Ammon's horn (tissue), 1 donor: ENCODE data around the gene MARF1.
"Not testable (repeated sequence)": the region's sequence is repeated elsewhere in the genome, so short reads cannot be mapped to it uniquely, and the experiment has no call there.

Source experiments
- DNase-seq: peaks from one replicate; pipeline ENCODE4 v3.0.0-alpha.2; 2016; ENCODE audit warnings: low spot score

Gene MARF1

GRCh38 chr16:15573274-15573895 lies 69.6 kb downstream of the MARF1 start:
- no peak for DNase-seq

- peak; percentile 32 for DNase-seq
Measured at GRCh38 chr16:15572329-15573001, 70.5 kb downstream of the MARF1 start.

- DNase-seq = no peak
Measured at GRCh38 chr16:15571557-15571956, 71.4 kb downstream of the MARF1 start.

- not testable (repeated sequence) for DNase-seq
Measured at GRCh38 chr16:15570666-15571065, 72.3 kb downstream of the MARF1 start.

- DNase-seq = no peak
Measured at GRCh38 chr16:15567823-15568222, 75.1 kb downstream of the MARF1 start.

DNA sequence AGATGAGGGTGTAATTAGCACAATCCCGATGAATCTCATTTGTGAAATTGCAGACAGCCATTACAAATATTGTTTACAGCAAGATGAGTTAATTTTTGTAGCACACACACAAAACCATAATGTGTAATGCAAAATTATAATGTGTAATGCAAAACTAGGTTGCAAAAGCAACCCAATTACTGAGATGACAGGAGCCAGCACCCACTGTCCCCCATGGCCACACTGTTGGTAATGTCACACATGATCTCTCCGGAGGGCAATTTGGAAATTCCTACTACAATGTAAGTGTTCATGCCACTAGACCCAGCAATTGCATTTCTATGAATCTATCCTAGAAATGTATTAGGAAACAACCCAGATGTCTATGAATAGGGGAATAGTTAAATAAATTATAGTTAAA lies 76.9 kb downstream of the MARF1 start:
- no peak for DNase-seq

DNA sequence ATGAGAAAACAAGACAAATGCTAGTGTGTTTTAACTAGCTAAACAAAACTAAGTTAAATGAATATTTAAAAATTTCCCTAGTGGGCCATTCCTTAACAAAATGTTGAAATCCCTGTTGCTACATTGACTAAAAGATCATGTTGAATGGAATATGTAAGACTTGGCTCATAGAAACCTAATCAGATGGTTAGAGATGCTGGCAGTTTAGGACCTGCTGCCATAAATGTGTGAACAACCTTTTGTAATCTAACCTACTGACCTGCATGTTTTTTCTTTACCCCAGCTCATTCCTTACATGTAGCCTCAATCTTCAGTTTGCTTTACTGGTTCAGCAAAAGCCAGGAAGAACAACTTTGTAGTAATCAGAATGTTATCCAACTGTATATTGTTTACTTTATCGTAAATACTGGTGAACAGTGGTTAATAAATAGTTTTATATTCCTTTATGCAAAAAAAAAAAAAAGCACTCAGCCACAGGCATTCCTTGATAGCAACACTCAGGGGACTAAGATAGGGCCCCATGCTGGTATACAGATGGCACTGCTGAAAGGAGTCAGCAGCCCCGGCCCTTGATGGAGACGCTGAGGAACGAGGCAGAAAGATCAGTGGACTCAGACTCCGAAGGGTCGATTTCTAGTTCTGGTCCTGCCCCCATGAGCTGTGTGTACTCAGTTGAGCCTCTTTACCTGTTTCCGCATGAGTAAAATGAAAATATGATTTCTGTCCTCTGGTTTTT lies 78.2 kb downstream of the MARF1 start:
- DNase-seq = no peak

- DNase-seq = no peak
Measured at GRCh38 chr16:15559176-15559575, 83.8 kb downstream of the MARF1 start.

- DNase-seq = no peak
Measured at GRCh38 chr16:15557258-15557657, 85.7 kb downstream of the MARF1 start.

DNA sequence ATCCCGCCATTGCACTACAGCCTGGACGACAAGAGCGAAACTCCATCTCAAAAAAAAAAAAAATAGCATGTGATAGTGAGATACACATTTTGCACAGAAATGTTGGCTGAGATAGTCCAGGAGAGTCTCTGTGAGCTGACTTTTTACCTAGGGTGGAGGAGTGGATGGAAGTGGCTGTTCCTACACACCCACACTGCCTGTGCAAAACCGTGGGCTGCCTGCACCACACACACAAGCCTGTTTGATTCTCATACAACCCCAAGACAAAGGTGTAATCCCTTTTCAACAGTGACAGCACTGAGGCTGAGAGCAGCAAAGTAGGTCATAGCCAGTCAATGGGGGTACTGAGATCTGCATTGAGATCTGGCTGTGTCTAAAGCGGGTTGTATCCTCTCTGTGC lies 86.8 kb downstream of the MARF1 start:
- no peak for DNase-seq

DNA sequence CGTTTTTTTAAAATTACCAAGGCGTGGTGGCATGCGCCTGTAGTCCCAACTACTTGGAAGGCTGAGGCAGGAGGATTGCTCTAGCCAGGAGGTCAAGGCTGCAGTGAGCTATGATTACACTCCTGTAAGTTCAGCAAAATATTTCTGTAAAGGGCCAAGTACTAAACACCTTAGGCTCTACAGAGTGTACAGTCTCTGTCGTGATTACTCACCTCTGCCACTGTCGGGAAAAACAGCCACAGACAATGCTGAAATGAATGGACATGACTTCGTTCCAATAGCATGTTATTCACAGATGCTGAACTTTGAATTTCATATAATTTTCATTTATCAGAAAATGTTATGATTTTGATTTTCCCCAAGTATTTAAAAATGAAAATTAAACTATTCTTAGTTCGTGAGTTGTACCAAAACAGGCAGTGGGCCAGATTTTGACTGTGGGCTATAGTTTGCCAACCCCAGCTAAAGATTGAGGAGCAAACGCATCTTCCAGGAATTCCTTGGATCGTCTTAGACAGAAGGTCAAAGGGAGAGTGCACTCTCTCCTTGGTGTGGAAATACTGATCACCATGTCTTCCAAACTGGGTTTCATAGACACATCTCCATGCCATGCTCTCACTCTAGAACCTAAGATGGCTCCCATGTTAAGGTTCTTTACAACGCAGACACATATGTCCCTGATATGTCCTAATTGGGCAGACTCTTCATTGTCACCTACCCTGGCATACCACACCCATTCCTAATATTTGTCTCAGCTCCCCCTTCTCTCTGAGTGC lies 89.5 kb downstream of the MARF1 start:
- DNase-seq = no peak

- no peak for DNase-seq
Measured at GRCh38 chr16:15552507-15552906, 90.4 kb downstream of the MARF1 start.

- DNase-seq = peak; percentile 32
Measured at GRCh38 chr16:15548482-15548891, 94.5 kb downstream of the MARF1 start.

DNA sequence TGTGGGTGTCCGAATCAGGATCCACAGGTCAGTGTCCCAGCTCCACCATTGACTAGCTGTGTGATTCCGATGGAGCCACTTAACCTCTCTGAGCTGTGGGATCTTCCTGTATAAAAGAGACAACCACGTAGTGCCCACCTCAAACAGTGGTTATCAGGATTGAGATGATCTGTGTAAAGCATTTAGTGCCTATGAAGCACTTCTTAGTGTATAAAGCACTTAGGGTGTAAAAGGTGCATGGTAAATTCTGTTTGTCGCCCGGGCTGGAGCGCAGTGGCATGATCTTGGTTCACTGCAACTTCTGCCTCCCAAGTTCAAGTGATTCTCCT lies 95.2 kb downstream of the MARF1 start:
- DNase-seq = no peak

- not testable (repeated sequence) for DNase-seq
Measured at GRCh38 chr16:15547072-15547767, 95.7 kb downstream of the MARF1 start.

GRCh38 chr16:15545544-15545943 lies 97.4 kb downstream of the MARF1 start:
- no peak for DNase-seq

DNA sequence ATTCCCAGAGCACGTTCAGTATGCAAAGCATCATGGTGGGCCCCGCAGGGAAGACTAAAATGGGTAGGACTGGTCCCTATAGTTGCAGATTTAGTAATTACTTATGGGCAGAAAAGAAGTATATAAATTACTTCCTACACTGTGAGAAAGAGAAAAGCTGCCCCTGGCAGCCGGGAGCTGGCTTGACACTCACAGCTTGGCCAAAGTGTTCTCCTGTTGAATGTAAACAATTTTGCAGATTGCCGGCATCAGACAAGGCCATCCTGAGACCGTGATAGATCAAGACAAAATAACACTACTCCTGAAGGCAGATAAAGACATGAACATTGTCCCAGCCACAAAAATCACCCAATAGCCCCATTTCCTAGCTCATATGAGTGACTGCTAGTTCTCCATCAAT lies 98.5 kb downstream of the MARF1 start:
- no peak for DNase-seq
